Gastrocnemius medialis (tissue), 4 donors: ENCODE results near the gene SLC6A1. TPM values are rescaled to one million over a fixed set of nuclear protein-coding genes. Genes with fewer than 3 reads are reported as not detected.

Source experiments
- total RNA-seq, 4 donors: library from RNA; depleted of rRNA; stranded (reverse); fragments of >200 nt; gene quantifications; one replicate each; pipeline versions ENCODE4 v1.1.0 to v1.2.3, GENCODE V29; 2016

SLC6A1 gene
- total RNA-seq, 4 donors from 2014 or later, result 0.23 to 0.36 (median 0.31) TPM

Other genes with a start within 250 kb of the SLC6A1 start
- gene SLC6A11, start 176.5 kb upstream of the SLC6A1 start, total RNA-seq, result not detected
- gene HRH1, start 161.7 kb downstream of the SLC6A1 start, total RNA-seq, result 1 to 10 TPM in 2 of 4 donors, under 1 TPM in 2; 0.75 to 1.2 (median 0.98) TPM